SK-N-MC (cell line): ENCODE results near the gene FAR1.

Experiments
- EZH2 ChIP-seq: fragments of 200-600 bp; sonication (generic); IDR thresholded peaks from one replicate; pipeline ENCODE4 v1.6.1; 2017; ENCODE audit warnings: antibody characterized with exemption
- FOXP2 ChIP-seq: optimal IDR thresholded peaks from 2 replicates; pipeline ENCODE3; 2011; ENCODE audit warnings: mild to moderate bottlenecking, moderate library complexity; ENCODE audit not compliant: insufficient read depth; ENCODE audit errors: extremely low read length, control extremely low read depth
- POLR2AphosphoS5 ChIP-seq: IDR thresholded peaks from 2 replicates; pipeline ENCODE4 v1.6.1; 2012; ENCODE audit warnings: mild to moderate bottlenecking, low read depth, low read length, borderline replicate concordance

DNA sequence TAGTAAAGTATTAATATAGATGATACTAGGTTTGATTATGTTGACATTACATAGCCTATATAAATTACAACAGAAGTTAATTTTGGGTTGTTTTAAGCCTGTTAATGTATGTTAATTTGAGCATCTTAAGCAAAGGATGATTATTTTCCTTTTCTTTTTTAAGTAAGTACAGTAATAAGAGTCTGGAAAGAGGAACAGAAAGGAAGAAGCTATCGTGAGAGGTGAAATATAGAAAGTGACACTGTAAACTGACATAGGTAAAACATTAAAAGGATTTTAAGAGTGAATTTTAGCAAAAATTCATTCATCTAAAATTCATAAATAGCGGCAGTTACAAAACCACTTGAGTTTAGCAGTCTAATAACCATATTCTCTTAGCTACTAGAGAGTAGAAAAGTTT lies 45.5 kb downstream of the FAR1 start:
- TF ChIP-seq EZH2 (no peak), POLR2AphosphoS5 (no peak), FOXP2 (no peak)
